RPMI8226 (cell line): Measurements from ENCODE around the gene IFNA16.
"Not testable (repeated sequence)": the region's sequence is repeated elsewhere in the genome, so short reads cannot be mapped to it uniquely, and the experiment has no call there.

ENCODE experiments used
- DNase-seq: peaks from one replicate; pipeline ENCODE4 v3.0.0-alpha.2; 2015

IFNA16 gene

DNA sequence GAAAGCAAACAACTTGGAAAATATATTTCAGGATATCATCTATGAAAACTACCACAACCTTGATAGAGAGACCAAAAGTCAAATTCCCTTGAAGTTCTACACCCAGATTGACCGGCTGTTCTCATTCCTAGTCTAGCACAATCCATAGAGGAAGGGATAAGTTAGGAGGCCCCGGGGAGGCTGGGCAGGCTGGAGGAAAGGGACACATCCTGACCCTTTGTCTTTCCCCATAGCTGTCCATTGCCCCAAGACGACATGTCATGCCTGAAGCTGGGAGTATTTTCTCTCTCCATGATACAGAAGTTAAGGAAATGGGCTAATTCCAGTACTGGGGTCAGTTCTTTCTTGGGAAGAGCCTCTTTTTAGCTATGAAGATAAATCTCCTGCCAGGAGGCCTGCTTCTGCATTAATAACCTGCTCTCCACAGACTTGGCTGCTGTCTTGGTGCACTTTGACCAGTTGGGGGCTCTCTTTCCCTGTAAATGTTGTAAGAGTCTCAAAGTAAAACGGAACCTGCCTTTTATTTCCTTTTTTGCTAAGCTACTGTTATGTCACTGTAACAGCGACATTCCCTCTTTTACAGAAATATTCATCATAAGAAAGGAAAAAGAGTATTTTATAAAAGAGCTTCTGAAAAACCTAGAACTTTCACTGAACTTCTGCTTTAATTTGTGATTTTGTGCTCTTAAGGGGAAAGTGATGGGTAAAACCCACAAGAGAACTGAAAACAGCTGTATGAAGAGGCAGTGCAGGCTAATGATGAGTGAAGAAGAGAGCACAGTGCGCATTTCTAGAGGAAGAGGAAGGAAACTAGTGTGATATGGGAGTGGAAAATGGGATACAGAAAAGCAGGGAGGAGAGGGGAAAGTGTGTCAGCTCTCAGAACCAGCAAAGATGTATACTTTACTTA, 22.0 kb downstream of the IFNA16 start:
- DNase-seq = peak; percentile 24

DNA sequence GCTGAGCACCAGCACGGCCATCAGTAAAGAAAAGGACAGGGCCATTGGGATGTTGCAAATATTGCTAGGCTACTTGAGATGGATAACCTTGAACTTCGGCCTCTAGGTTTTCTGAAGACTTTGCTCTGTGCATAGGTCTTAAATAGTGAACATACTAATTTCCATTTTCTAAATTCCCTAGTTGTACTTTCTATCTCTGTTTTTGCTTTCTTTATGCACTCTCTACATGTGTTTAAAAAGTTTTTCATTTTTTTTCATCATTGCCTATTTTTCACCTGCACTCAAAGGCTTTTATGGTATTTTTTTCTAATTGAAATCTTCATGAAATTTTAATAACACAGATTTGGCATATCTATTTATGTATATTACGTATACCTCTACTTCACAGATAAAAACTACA, 29.6 kb downstream of the IFNA16 start, which contains the start of gene IFNA4:
Gene IFNA4 (minus strand): TSS at position 101 of the 400 bp plus-strand sequence. CDS start 56 bp downstream, at position 45.
- DNase-seq = not testable (repeated sequence)

DNA sequence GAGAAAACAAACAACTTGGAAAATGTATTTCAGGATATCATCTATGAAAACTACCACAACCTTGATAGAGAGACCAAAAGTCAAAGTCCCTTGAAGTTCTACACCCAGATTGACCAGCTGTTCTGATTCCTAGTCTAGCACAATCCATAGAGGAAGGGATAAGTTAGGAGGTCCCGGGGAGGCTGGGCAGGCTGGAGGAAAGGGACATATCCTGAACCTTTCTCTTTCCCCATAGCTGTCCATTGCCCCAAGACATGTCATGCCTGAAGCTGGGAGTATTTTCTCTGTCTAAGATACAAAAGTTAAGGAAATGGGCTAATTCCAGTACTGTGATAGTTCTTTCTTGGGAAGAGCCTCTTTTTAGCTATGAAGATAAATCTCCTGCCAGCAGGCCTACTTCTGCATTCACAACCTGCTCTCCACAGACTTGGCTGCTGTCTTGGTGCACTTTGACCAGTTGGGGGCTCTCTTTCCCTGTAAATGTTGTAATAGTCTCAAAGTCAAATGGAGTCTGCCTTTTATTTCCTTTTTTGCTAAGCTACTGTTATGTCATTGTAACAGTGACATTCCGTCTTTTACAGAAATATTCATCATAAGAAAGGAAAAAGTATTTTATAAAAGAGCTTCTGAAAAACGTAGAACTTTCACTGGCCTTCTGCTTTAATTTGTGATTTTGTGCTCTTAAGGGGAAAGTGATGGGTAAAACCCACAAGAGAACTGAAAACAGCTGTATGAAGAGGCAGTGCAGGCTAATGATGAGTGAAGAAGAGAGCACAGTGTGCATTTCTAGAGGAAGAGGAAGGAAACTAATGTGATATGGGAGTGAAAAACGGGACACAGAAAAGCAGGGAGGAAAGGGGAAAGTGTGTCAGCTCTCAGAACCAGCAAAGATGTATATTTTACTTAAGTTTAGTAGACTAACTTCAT, 34.0 kb downstream of the IFNA16 start:
- peak; percentile 17 for DNase-seq

DNA sequence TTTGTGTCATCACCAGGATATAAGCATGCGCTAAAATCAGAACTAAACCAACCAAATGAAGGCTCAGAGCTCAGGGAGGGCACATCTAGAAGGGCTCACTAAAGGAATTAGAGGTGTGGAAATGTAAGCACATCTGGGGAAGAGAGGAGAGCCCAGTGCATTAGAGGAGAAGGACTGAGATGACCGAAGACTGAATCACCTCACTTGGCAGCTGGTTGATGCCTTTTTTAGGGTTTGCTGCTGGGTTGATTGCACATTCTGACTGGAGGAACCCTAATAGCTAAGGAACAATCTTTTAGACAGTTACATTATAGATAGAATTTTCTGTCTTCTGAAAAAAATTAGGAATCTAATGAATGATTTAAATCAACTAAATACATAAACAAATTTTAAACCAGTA, 42.4 kb downstream of the IFNA16 start:
- no peak for DNase-seq

DNA sequence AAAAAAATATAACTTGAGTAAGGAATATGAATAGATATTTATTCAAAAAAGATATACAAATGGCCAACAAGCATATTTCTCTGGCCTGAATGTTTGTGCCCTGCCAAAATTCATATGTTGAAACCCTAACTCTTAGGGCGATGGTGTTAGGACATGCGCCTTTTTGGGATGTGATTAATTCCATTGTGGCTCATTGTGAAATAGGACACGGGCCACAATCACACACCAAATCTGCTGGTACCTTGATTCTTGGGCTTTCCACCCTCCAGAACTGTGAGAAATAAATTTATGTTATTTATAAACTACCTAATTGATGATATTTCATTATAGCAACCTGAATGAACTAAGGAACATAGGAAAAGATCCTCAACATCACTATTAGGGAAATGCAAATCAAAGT, 45.0 kb downstream of the IFNA16 start:
- no peak for DNase-seq

DNA sequence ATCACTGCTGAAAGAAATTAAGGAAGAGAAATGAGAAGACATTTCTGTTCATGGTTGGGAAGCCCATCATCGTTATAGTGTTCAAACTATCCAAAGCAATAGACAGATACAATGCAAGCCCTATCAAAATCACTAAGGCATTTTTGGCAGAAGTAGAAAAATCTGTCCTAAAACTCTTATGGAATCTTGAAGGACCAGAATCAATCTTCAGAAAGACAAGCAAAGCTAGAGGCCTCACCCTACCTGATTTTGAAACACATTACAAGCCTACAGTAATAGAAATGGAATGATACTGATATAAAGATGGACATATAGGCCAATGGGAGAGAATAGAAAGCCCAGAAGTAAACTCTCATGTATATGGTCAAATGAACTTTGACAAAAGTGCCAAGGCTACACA, 45.8 kb downstream of the IFNA16 start:
- no peak for DNase-seq

DNA sequence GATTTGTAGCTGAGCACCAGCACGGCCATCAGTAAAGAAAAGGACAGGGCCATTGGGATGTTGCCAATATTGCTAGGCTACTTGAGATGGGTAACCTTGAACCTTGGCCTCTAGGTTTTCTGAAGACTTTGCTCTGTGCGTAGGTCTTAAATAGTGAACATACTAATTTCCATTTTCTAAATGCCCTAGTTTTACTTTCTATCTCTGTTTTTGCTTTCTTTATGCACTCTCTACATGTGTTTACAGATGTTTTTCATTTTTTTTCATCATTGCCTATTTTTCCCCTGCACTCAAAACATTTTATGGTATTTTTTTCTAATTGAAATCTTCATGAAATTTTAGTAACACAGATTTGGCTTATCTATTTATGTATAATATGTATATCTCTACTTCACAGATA, 50.6 kb downstream of the IFNA16 start, which contains the start of gene IFNA21:
Gene IFNA21 (minus strand): TSS at position 101 of the 400 bp plus-strand sequence. CDS start 48 bp downstream, at position 53.
- not testable (repeated sequence) for DNase-seq
